Kidney glomerular epithelial cell (primary cell): Measurements from ENCODE around the gene KLHDC10.
"Not testable (repeated sequence)": the region's sequence is repeated elsewhere in the genome, so short reads cannot be mapped to it uniquely, and the experiment has no call there.

Experiments used
- DNase-seq: peaks from one replicate; lab custom pipeline; 2025; lab: John Stamatoyannopoulos, UW

The KLHDC10 gene

GRCh38 chr7:130141884-130142653 is 71.7 kb downstream of the KLHDC10 start:
- no peak for DNase-seq

GRCh38 chr7:130142654-130143333 is 72.5 kb downstream of the KLHDC10 start:
- DNase-seq = peak; percentile 58

DNA sequence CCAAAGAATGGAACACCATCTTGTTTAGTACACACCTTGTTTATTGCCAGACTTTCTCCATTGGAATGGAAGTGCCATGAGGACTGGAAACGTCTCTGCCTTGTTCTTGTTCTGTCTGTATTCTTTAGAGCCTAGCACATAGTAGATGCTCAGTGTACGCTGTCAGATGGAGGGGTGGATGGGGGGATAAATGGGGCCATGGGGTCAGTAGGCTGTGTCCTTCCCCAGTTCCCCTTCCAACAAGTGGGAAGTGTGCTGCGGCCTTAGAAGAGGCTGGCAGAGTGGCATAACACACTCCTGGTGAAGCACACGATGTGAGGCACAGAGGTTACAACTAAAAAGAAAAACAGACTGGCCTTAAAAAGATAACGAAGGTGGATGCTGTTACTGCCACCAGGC is 73.0 kb downstream of the KLHDC10 start:
- DNase-seq = no peak

- no peak for DNase-seq
These were observed 73.6 kb downstream of the KLHDC10 start for GRCh38 chr7:130143986-130144311.

GRCh38 chr7:130144312-130145171 is 74.2 kb downstream of the KLHDC10 start:
- DNase-seq = peak; percentile 89

DNA sequence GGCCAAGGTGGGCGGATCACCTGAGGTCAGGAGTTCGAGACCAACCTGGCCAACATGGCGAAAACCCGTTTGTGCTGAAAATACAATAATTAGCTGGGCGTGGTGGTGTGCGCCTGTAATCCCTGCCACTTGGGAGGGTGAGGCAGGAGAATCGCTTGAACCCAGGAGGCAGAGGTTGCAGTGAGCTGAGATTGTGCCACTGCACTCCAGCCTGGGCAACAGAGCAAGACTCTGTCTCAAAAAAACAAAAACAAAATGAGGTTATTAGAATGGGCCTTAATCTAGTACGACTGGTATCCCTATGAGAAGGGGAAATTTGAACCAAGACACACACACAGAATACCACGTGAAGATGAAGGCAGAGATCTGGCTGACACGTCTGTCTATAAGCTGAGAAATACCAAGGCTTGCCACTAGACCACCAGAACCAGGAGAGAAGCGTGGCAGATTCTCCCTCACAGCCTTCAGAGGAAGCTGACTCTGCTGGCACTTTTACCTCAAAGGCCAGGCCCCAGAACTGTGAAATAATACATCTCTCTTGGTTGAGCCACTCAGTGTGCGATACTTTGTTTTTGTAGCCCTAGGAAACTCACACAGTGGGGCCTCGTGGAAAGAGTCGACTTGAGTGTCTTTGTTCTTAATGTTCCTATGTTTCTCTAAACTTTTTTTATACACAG is 75.2 kb downstream of the KLHDC10 start:
- DNase-seq = no peak

DNA sequence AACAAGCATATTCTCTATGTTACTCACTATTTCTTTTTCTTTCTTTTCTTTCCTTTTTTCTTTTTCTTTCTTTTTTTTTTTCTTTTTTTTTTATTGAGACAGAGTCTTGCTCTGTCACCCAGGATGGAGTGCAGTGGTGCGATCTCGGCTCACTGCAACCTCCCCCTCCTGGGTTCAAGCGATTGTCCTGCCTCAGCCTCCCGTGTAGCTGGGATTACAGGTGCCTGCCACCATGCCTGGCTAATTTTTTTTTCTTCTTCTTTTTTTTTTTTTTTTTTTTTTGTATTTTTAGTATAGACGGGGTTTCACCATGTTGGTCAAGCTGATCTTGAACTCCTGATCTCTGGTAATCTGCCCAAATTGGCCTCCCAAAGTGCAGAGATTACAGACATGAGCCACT is 75.8 kb downstream of the KLHDC10 start:
- not testable (repeated sequence) for DNase-seq

DNA sequence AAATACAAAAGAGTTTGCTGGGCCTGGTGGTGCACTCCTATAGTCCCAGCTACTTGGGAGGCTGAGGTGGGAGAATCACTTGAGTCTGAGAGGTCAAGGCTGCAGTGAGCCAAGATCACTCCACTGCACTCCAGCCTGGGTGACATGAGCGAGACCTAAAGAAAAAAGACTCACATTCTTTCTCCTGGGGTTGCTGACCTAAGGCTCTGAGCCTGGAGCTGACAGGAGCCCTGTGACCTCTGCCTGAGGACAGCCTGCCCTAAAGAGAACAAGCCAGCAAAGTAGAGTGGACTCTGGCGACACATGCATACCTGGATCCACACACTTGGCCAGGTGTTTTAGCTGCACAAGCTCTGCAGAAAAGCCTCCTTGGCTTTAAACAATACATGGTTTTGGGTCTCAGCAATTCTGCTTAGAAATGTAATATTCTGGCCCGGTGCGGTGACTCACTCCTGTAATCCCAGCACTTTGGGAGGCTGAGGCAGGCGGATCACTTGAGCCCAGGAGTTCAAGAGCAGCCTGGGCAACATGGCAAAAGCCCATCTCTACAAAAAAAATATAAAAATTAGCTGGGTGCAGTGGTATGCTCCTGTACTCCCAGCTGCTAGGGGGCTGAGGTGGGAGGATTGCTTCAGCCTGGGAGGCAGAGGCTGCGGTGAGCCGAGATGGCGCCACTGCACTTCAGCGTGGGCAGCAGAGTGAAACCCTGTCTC is 76.5 kb downstream of the KLHDC10 start:
- no peak for DNase-seq

DNA sequence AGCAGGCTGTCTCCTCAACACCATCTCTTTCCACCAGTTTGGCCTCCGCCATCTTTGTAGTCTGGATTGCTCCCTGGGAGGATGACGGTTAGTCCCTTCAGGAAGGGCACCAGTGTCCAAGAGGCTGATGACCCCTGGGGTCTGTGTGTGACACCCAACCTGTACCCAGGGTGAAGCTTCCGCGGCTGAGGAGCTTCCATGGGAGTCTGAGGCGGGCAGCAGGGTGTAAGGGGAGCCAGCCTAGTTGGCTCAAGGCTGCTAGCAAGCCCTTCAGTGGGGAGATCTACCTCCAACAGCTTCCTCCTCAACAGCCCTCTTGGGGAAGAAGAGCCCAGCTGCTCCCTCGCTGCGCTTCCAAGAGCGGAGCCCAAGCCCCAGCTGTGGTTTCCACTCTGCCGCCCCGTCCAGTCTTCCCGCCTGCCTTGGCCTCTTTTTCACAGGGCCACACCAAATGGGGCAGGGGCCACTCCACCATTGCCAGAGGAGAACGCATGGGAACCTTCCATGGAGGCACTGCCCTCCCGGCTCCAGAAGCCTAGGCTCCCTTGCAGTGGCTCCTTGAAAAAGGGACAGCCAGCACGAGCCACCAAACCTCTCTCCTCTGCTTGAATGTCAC is 77.5 kb downstream of the KLHDC10 start:
- DNase-seq = no peak

DNA sequence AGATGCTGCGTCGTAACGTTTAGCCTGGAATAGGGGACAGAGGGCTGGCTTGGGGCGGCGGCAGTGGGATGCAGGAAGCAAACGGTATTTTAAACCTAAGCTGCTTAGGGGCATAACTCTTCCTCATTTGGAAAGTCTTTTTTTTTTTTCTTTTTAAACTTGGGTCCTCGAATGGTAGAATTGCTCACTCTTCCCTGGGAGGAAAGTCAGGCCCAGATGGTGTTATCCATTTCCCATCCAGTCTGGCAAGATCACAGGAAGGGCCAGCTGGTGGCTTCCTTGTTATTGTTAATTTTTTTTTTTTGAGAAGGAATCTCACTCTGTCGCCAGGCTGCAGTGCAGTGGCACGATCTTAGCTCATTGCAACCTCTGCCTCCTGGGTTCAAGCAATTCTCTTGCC is 78.2 kb downstream of the KLHDC10 start:
- no peak for DNase-seq

- no peak for DNase-seq
These were observed 79.2 kb downstream of the KLHDC10 start for GRCh38 chr7:130149281-130150139.

- DNase-seq = no peak
These were observed 80.3 kb downstream of the KLHDC10 start for GRCh38 chr7:130150587-130150986.

DNA sequence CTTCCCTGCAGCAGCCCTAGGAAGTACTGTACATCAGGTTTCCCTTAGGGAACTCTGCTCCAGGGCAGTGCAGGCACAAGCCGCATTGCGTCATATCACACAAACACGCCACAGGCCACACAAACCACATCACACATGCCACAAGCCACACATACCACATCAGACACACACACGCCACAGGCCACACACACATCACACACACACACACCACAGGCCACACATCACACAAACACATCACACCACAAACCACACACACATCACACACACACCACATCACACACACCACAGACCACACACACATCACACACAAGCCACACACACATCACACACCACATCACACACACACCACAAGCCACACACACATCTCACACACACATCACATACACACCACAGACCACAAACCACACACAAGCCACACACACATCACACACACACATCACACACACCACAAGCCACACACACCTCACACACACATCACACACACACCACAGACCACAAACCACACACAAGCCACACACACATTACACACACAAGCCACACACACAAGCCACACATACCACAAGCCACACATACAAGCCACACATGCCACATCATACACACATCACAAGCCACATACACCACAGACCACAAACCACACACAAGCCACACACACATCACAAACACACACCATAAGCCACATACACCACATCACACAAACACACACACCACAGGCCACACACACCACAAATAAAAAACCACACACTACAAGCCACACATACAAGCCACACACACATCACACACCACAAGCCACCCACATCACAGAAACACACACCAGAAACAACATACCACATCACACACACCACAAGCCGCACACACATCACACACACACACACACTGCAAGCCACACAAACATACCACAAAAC is 81.5 kb downstream of the KLHDC10 start:
- DNase-seq = no peak

DNA sequence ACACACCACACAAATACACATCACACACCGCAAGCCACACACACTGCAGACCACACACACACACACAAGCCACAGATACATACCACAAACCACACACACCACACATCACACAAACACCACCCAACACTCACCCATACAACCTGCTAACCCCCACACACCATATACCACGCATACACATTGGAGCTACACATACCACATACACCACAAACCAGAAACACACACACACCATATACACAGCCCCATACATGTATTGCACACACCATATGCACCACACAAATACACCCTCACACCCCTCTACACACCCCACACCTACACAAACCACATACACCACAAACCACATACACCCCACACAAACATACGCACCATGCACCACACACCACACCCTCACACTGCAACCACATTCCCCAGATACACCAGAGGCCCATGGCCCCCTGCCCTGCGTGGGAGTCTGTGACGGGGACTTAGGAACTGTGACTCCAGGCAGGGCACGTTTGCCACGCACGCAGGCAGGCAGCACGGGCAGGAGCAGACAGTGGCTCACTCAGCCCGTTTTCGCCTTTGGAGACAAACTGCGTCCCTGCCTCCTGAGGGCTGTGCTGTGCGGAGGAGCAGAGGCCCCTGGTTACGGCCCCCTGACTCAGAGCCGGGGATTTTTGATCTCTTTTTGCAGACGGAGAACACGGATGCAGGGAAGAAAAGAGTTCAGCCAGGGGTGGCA is 82.3 kb downstream of the KLHDC10 start:
- DNase-seq = peak; percentile 58

DNA sequence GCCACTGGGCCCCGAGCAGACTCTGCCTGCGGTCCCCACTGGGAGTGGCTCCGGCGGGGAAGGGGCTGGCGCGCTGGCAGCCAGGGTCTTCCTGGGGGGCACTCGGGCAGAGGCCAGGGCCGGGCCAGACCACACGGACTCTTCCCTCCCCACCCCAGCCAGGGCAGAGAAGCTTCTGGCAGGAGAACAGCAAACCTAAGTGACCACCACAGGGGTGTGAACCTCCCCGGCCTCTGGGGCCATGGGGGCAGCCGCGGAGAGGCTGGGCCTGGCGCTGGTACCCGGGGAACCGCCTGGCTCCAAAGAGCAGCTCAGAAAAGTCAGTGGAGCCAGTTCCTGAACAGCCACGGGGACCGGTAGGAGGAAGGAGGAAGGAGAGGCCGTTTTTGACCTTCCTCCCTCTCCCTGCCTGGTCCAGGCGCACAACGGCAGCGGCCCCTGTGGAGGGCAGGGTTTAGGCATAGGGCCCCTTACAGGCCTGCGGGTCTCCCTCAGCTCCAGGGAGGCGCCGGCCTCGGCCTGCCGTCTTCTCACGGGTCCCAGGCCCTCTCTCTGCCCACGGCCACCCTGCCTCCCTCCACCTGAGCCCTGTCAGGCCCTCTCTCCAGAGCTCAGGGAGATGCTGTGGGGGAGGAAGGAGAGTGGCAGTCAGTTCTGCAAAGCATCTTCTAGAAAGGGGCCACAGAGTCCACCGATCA is 83.0 kb downstream of the KLHDC10 start:
- no peak for DNase-seq

DNA sequence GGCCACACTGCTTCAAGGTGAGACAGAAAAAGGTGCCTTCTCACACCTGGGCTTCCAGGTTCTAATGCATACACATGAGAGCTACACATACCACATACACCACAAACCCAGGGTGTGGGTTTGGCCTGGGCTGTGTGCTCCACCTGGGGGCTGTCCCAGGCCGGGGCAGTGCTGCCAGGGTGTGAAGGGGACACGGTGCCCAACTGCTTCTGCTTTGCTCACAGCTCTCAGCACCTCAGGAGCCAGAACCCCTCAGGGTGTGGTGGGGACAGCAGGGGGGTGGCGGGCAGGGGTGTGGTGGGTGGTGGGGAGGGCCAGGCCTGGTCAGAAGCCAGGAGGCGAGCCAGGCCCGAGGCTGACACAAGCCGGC is 83.8 kb downstream of the KLHDC10 start:
- no peak for DNase-seq

- DNase-seq = no peak
These were observed 84.4 kb downstream of the KLHDC10 start for GRCh38 chr7:130154501-130155317.
